C4-2B (cell line): Measurements from ENCODE around the gene PRM3.

ENCODE experiments used
- H3K27ac ChIP-seq: fragments of 450-650 bp; 2 replicates; pipeline ENCODE4 v1.5.1; 2017
- ZFX ChIP-seq: fragments of 450-650 bp; IDR thresholded peaks from 2 replicates; pipeline ENCODE4 v1.6.1; 2017
- TF ChIP-seq, protein P1 (sequence below): fragments of 450-650 bp; conservative IDR thresholded peaks from 2 replicates; pipeline ENCODE4 v1.5.1; 2017; ENCODE audit warnings: mild to moderate bottlenecking

PRM3 gene

DNA sequence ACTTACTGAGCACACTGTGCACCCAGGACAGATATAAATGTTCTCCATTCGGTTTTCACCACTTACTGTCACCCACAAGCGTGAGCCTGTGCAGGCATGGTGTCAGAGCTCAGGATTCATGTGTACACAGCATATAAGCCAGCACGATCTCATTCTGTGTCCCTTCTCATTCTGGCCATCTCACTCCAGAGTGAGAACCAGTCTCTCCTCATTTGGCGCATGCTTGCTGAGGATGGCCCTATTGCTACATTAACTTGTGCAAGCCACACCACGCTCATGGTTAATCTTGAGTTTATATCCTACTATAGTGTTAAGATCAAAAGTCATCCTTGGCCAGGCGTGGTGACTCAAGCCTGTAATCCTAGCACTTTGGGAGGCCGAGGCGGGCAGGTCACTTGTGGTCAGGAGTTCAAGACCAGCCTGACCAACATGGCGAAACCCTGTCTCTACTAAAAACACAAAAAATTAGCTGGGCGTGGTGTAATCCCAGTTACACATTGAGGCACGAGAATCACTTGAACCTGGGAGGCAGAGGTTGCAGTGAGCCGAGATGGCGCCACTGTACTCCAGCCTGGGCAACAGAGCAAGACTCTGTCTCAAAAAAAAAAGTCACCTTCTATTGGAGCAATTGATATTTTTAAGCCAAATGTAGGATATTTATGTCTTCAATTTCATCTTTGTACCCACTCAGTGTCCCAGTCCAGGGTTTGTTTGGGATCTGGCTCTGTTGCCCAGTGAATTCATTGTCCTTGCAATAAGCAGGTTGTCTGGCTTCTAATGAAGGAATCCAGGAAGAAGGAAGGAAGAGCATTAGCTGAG is 38.3 kb downstream of the PRM3 start:
- TF ChIP-seq ZFX = no peak
- TF ChIP-seq, protein P1, sequence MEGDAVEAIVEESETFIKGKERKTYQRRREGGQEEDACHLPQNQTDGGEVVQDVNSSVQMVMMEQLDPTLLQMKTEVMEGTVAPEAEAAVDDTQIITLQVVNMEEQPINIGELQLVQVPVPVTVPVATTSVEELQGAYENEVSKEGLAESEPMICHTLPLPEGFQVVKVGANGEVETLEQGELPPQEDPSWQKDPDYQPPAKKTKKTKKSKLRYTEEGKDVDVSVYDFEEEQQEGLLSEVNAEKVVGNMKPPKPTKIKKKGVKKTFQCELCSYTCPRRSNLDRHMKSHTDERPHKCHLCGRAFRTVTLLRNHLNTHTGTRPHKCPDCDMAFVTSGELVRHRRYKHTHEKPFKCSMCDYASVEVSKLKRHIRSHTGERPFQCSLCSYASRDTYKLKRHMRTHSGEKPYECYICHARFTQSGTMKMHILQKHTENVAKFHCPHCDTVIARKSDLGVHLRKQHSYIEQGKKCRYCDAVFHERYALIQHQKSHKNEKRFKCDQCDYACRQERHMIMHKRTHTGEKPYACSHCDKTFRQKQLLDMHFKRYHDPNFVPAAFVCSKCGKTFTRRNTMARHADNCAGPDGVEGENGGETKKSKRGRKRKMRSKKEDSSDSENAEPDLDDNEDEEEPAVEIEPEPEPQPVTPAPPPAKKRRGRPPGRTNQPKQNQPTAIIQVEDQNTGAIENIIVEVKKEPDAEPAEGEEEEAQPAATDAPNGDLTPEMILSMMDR = no peak
- H3K27ac ChIP-seq = no peak overlapping the region

DNA sequence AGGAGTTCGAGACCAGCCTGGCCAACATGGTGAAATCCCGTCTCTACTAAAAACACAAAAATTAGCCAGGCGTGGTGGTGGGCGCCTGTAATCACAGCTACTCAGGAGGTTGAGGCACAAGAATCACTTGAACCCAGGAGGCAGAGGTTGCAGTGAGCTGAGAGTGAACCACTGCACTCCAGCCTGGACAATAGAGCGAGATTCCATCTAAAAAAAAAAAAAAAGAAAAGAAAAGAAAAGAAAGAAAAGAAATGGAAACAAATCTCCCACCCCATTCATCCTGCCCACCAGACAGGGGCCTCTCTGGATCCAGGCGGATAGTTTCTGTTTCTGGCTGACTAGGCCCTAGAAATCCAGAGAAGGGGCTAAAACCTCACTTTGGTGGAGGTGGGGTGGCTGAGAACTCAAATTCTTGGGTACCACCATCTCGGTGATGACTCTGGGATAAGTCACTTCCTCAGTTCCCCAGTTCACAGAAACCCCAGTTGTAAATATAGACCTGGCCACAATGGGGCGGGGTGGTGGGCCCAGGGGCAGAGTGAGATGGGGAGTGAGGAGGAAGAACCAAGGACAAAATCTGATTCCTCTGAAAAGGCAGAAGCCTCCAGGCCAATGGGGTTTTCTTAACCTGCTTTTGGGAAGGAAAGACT is 39.6 kb downstream of the PRM3 start:
- TF ChIP-seq, protein P1 = no peak
- no peak for TF ChIP-seq ZFX

DNA sequence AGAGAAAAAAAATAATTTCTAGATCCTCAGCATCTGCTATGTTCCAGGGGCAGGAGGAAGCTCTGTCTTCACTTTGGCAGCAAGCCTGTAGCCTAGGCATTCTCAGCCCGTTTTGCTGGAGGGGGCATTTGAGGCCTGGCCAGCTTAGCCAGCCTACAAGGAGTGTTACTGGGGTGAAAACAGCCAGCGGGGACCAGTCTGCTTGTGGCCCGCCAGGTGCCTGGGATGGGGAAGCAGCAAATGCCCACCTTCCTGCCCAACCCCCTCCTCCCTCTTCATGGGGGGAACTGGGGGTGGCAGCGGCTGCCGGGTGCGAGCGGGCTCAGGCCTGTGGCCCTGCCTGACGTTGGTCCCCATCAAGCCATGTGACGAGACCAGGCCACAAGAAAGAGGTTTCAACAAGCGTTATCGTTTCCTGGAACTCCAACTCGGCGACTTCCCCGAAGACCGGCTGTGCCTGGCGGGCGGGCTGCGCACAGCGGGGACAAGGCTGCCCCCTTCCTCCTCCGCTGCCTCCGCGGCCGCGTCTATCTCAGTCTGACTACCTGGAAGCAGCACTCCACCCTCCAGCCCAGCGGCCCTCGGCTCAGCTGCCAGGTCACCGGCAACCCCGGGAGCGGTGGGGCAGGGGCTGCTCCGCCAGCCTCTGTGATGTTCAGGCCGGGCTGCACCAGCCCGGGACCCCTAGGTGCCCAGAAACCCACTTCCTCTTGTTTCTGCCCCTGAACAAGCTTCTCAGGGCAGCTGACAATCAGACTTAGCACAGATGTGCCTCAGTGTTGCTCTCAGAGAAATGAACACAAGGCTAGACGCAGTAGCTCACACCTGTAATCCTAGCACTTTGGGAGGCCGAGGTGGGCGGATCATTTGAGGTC is 40.3 kb downstream of the PRM3 start:
- TF ChIP-seq ZFX = no peak
- TF ChIP-seq, protein P1 = no peak
- no peak overlapping the region for H3K27ac ChIP-seq

More for the DNA sequence above, 39.6 kb downstream of the PRM3 start:
- no peak overlapping the region for H3K27ac ChIP-seq

GRCh38 chr16:11232302-11232851 is 41.1 kb downstream of the PRM3 start:
- no peak overlapping the region for H3K27ac ChIP-seq
- TF ChIP-seq, protein P1 = no peak
- no peak for TF ChIP-seq ZFX

DNA sequence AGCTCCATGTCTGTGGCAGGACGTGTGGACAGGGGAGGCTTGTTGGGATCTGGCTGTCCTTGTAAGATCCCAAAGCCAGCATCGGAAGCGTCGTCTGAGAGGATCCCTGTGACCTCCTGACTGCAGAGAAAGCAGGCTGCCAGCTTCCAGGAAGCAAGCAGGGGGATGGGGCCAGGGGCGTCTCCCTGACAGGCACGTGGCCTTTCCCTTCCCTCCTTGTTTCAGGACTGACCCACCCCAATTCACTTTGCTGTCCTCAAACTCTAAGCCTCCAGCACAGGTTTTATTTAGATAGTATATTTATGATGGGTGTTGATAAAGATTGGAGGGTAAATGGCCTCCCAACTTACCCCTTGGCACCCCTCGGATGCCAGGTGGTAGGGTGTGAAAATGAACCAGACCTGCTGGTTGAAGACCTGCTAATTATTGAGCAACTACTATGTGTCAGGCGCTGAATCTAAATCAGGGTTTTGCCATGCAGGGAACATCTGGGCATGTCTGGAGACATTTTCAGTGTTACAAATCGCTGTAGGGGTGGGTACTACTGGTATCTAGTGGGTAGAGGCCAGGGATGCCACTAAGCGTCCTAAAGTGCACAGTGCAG is 42.0 kb downstream of the PRM3 start:
- TF ChIP-seq, protein P1 = no peak
- TF ChIP-seq ZFX = no peak
- no peak overlapping the region for H3K27ac ChIP-seq

- H3K27ac ChIP-seq = peak overlapping the region; percentile 47
Measured at GRCh38 chr16:11229906-11230305, 43.5 kb downstream of the PRM3 start.

More at GRCh38 chr16:11229906-11230305, 43.5 kb downstream of the PRM3 start:
- TF ChIP-seq ZFX = no peak
- TF ChIP-seq, protein P1 = no peak
